Astrocyte (in vitro differentiated cells and primary cell): ENCODE data around the gene FUT9.

Experiments
- CTCF ChIP-seq: IDR thresholded peaks from 2 replicates; pipeline ENCODE4 v1.5.1; 2011; ENCODE audit warnings: low read depth, mild to moderate bottlenecking, inconsistent platforms, low read length, moderate library complexity; ENCODE audit not compliant: insufficient read depth
- EZH2 ChIP-seq: IDR thresholded peaks from 2 replicates; pipeline ENCODE4 v1.6.1; 2012; ENCODE audit warnings: mild to moderate bottlenecking, low read length, inconsistent platforms; ENCODE audit not compliant: insufficient read depth

GRCh38 chr6:96234444-96234843 lies 218.7 kb downstream of the FUT9 start:
- TF ChIP-seq CTCF (no peak), EZH2 (no peak)
